H9 (cell line): ENCODE results near the gene SSBP1. TPM values are rescaled to one million over a fixed set of nuclear protein-coding genes. Genes with fewer than 3 reads are reported as not detected.

Experiments used
- DNase-seq: peaks from one replicate; pipeline ENCODE4 v3.0.0-alpha.2; 2017
- H2AFZ ChIP-seq: one replicate; pipeline ENCODE4 v1.6.1; 2013; ENCODE audit warnings: mild to moderate bottlenecking, low read length, control low read depth, moderate library complexity
- H2AK5ac ChIP-seq: 2 replicates; pipeline ENCODE4 v1.6.1; 2013; ENCODE audit warnings: low read length, control low read depth, mixed read lengths; ENCODE audit not compliant: insufficient read length
- H2BK120ac ChIP-seq: one replicate; pipeline ENCODE4 v1.6.1; 2013; ENCODE audit warnings: low read depth, mild to moderate bottlenecking, low read length, control low read depth, inconsistent platforms; ENCODE audit not compliant: poor library complexity, severe bottlenecking
- H2BK12ac ChIP-seq: 2 replicates; pipeline ENCODE4 v1.6.1; 2013; ENCODE audit warnings: low read length, control low read depth, mixed read lengths, low read depth; ENCODE audit not compliant: insufficient read length
- H2BK15ac ChIP-seq: 2 replicates; pipeline ENCODE4 v1.6.1; 2013; ENCODE audit warnings: low read depth, low read length, control low read depth
- H2BK20ac ChIP-seq: one replicate; pipeline ENCODE4 v1.6.1; 2013; ENCODE audit warnings: low read depth, mild to moderate bottlenecking, low read length, control low read depth, inconsistent platforms; ENCODE audit not compliant: poor library complexity, severe bottlenecking
- H2BK5ac ChIP-seq: 2 replicates; pipeline ENCODE4 v1.6.1; 2013; ENCODE audit warnings: low read length, control low read depth, mixed read lengths; ENCODE audit not compliant: insufficient read length
- H3K14ac ChIP-seq: 2 replicates; pipeline ENCODE4 v1.6.1; 2013; ENCODE audit warnings: low read length, control low read depth; ENCODE audit not compliant: insufficient read depth
- H3K18ac ChIP-seq: 2 replicates; pipeline ENCODE4 v1.6.1; 2013; ENCODE audit warnings: low read depth, mild to moderate bottlenecking, mixed read lengths, low read length, control low read depth; ENCODE audit not compliant: insufficient read length
- H3K23ac ChIP-seq: 2 replicates; pipeline ENCODE4 v1.6.1; 2013; ENCODE audit warnings: low read length, control low read depth, mixed read lengths, low read depth; ENCODE audit not compliant: insufficient read length
- H3K23me2 ChIP-seq: 2 replicates; pipeline ENCODE4 v1.6.1; 2013; ENCODE audit warnings: low read depth, mild to moderate bottlenecking, mixed read lengths, low read length, control low read depth; ENCODE audit not compliant: insufficient read length, poor library complexity, severe bottlenecking
- H3K27ac ChIP-seq: 2 replicates; pipeline ENCODE4 v1.5.1; 2013; ENCODE audit warnings: low read length, control low read depth, mixed read lengths, low read depth; ENCODE audit not compliant: insufficient read length
- H3K27me3 ChIP-seq: 2 replicates; pipeline ENCODE4 v1.6.1; 2013; ENCODE audit warnings: low read length, control low read depth, inconsistent platforms; ENCODE audit not compliant: insufficient read depth
- H3K4ac ChIP-seq: 2 replicates; pipeline ENCODE4 v1.6.1; 2013; ENCODE audit warnings: low read depth, mild to moderate bottlenecking, control low read depth, inconsistent platforms, low read length, moderate library complexity
- H3K4me1 ChIP-seq: 2 replicates; pipeline ENCODE4 v1.6.1; 2013; ENCODE audit warnings: low read length, control low read depth, inconsistent platforms; ENCODE audit not compliant: insufficient read depth
- H3K4me2 ChIP-seq: 2 replicates; pipeline ENCODE4 v1.6.1; 2013; ENCODE audit warnings: low read length, control low read depth, mixed read lengths; ENCODE audit not compliant: insufficient read length, insufficient read depth
- H3K56ac ChIP-seq: 2 replicates; pipeline ENCODE4 v1.6.1; 2013; ENCODE audit warnings: low read depth, mild to moderate bottlenecking, mixed read lengths, low read length, control low read depth; ENCODE audit not compliant: insufficient read length
- H3K79me1 ChIP-seq: 2 replicates; pipeline ENCODE4 v1.6.1; 2013; ENCODE audit warnings: low read depth, mild to moderate bottlenecking, moderate library complexity, low read length, control low read depth, inconsistent platforms; ENCODE audit not compliant: insufficient read depth, poor library complexity, severe bottlenecking
- H3K79me2 ChIP-seq: 2 replicates; pipeline ENCODE4 v1.6.1; 2013; ENCODE audit warnings: low read length, control low read depth, inconsistent platforms; ENCODE audit not compliant: insufficient read depth
- H3K9ac ChIP-seq: 2 replicates; pipeline ENCODE4 v1.6.1; 2013; ENCODE audit warnings: low read length, control low read depth, mixed read lengths; ENCODE audit not compliant: insufficient read length; ENCODE audit errors: extremely low read depth
- H3K9me3 ChIP-seq: one replicate; pipeline ENCODE4 v1.6.1; 2013; ENCODE audit warnings: low read depth, low read length, inconsistent platforms; ENCODE audit not compliant: control insufficient read depth
- H3T11ph ChIP-seq: one replicate; pipeline ENCODE4 v1.6.1; 2013; ENCODE audit warnings: mild to moderate bottlenecking, low read length, control low read depth, inconsistent platforms
- H4K20me1 ChIP-seq: one replicate; pipeline ENCODE4 v1.6.1; 2013; ENCODE audit not compliant: control insufficient read depth, insufficient read length, insufficient read depth
- H4K5ac ChIP-seq: 2 replicates; pipeline ENCODE4 v1.6.1; 2013; ENCODE audit warnings: low read depth, mild to moderate bottlenecking, mixed read lengths, low read length, control low read depth; ENCODE audit not compliant: insufficient read length
- H4K8ac ChIP-seq: replicated peaks from 2 replicates; pipeline ENCODE4 v1.6.1; 2013; ENCODE audit warnings: low read length, control low read depth, mixed read lengths, low read depth; ENCODE audit not compliant: insufficient read length
- H4K91ac ChIP-seq: 2 replicates; pipeline ENCODE4 v1.6.1; 2013; ENCODE audit warnings: low read depth, mild to moderate bottlenecking, moderate library complexity, mixed read lengths, low read length, control low read depth; ENCODE audit not compliant: insufficient read length
- H3K27ac Mint-ChIP-seq, 3 experiments: 2 replicates in 2 of 3; 3 replicates in 1 of 3; pipeline ENCODE4 v1.8.0; 2020 to 2021; ENCODE audit warnings: mixed read lengths in 3 of 3, mild to moderate bottlenecking in 1 of 3, moderate library complexity in 1 of 3
- H3K27me3 Mint-ChIP-seq: 2 replicates; pipeline ENCODE4 v1.8.0; 2021; ENCODE audit warnings: low read depth, mild to moderate bottlenecking, moderate library complexity, mixed read lengths
- H3K36me3 Mint-ChIP-seq, 3 experiments: 2 replicates in 2 of 3; 3 replicates in 1 of 3; pipeline ENCODE4 v1.8.0; 2020 to 2021; ENCODE audit warnings: low read depth in 3 of 3, mixed read lengths in 3 of 3; ENCODE audit not compliant: insufficient read depth in 1 of 3
- H3K4me1 Mint-ChIP-seq, 2 experiments: 2 replicates each; pipeline ENCODE4 v1.8.0; 2020; ENCODE audit warnings: mixed read lengths in 2 of 2
- H3K4me3 Mint-ChIP-seq, 2 experiments: 2 replicates in 1 of 2; 3 replicates in 1 of 2; pipeline ENCODE4 v1.8.0; 2020 to 2021; ENCODE audit warnings: mild to moderate bottlenecking in 2 of 2, mixed read lengths in 2 of 2, moderate library complexity in 1 of 2
- H3K9me3 Mint-ChIP-seq, 2 experiments: 2 replicates in 1 of 2; 3 replicates in 1 of 2; pipeline ENCODE4 v1.8.0; 2020; ENCODE audit warnings: mild to moderate bottlenecking in 2 of 2, mixed read lengths in 2 of 2, moderate library complexity in 1 of 2
- CTCF ChIP-seq: fragments of 200-600 bp; sonication (generic); conservative IDR thresholded peaks from 3 replicates; pipeline ENCODE4 v1.8.0; 2021; ENCODE audit warnings: antibody characterized with exemption, mild to moderate bottlenecking
- WGBS: extraction: QIAGEN DNeasy Blood & Tissue Kit; methylation state at CpG from one replicate; pipeline ENCODE4 v1.1.7; 2013; ENCODE audit warnings: missing lambda C conversion rate, low lambda C conversion rate, mixed read lengths; ENCODE audit not compliant: insufficient read length; ENCODE audit errors: extremely low coverage; 5-methylcytosine and 5-hydroxymethylcytosine counted together
- total RNA-seq: library from RNA; stranded (reverse); gene quantifications from 2 replicates; pipeline ENCODE4 v1.2.1, GENCODE V29; 2021

SSBP1 gene
- total RNA-seq, 1 experiment from 2014 or later = 266 TPM

- no peaks in the 10 kb centered on the region for H4K20me1 ChIP-seq
These were observed 45.1 kb upstream of the SSBP1 start for GRCh38 chr7:141693082-141693481.

More at GRCh38 chr7:141693082-141693481, 45.1 kb upstream of the SSBP1 start:
- Mint-ChIP-seq H3K9me3 (no peaks in the 10 kb centered on the region), H3K36me3 (0 out of 7 replicates have a peak, but pooled peaks cover 0 to 3% (median 0%) of the 10 kb centered on the region in 3 experiments), H3K27ac (no peak overlapping the region), H3K27me3 (no peaks in the 10 kb centered on the region), H3K4me3 (no peak overlapping the region), H3K4me1 (peaks cover 46 to 58% of the 10 kb centered on the region in 2 experiments)
- Histone ChIP-seq H3K27ac (no peak overlapping the region), H2BK5ac (no peak overlapping the region), H3K79me2 (peaks cover 2% of the 10 kb centered on the region; the same call in 1 of the 2 replicates), H3K4me1 (peaks cover 10% of the 10 kb centered on the region), H2BK15ac (no peak overlapping the region), H3K18ac (no peak overlapping the region), H3K4me2 (no peak overlapping the region), H4K91ac (no peak overlapping the region), H4K8ac (no peak overlapping the region), H3T11ph (no peak overlapping the region), H3K79me1 (peaks cover 3% of the 10 kb centered on the region), H2BK20ac (no peak overlapping the region), H3K4ac (no peak overlapping the region), H2AK5ac (no peak overlapping the region), H3K23ac (no peak overlapping the region), H2BK120ac (no peak overlapping the region), H3K27me3 (no peaks in the 10 kb centered on the region), H3K9ac (no peak overlapping the region), H3K56ac (no peak overlapping the region), H3K23me2 (no peaks in the 10 kb centered on the region), H3K9me3 (no peaks in the 10 kb centered on the region), H3K14ac (no peak overlapping the region), H2BK12ac (no peak overlapping the region), H4K5ac (no peak overlapping the region), H2AFZ (no peak overlapping the region)
- WGBS = no CpG with 5 or more reads among the region's 3 CpGs
- DNase-seq = no peak
- TF ChIP-seq CTCF = no peak
